ENCODE measurements around the gene RPL38. TPM values are rescaled to one million over a fixed set of nuclear protein-coding genes. Genes with fewer than 3 reads are reported as not detected.
A peak's percentile ranks its signal among the peaks of the same experiment; 100 is the strongest.

The RPL38 gene
- 1,000 to 10,000 TPM; 1,542 to 1,684 TPM for total RNA-seq
- 538 to 619 reads per million in 2 donors for total RNA-seq

GRCh38 chr17:74203439-74204240, at the start of gene RPL38:
TSS of gene RPL38 (plus strand) at chr17:74203678. CDS start at chr17:74203956, 278 bp downstream.
- Mint-ChIP-seq H3K27me3 (peaks cover 27% of the 10 kb centered on the region), H3K4me3 (peak within 1 kb of the TSS; percentile 99), H3K4me1 (peaks cover 31% of the 10 kb centered on the region), H3K36me3 (ENCODE audit: low read depth) (peaks cover 3% of the 10 kb centered on the region), H3K27ac (peak within 1 kb of the TSS; percentile 96)
- ATAC-seq = peak; percentile 86
- peak; percentile 85 to 94 (median 88) for DNase-seq
- no peaks in the 10 kb centered on the region for H3K9me3 ChIP-seq (ENCODE audit: control insufficient read depth, low read length, poor library complexity, severe bottlenecking)

DNA sequence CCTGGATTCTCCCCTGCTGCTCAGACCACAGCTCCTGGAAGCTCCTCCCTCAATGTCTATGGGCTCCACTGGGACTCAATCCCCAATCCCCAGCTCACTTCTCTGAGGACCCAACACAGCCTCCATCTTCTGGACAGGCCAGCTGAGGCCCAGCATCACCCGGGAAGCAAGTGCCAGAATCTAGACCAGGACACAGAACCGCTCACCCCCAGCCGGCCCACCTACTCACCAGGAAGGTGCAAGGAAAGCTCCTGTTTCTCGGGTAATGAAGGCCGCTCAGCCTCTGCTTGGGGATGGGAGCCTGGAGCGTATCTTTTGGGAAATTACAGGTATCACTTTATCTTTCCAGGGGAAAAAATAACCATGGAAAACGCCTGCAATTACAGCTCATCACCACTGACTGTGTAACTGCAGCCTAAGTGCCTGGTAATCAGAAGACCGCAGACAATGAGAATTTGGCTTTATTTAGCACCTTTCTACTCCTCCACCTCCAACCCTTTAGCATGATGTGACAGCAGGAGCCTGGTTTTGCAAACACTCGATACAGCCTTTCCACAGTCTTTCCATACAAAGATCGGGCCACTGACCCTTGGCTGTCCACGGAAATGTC, 49.6 kb upstream of the RPL38 start:
- H3K27ac Mint-ChIP-seq = no peak overlapping the region
- H3K9me3 ChIP-seq (ENCODE audit: control insufficient read depth, low read length, poor library complexity, severe bottlenecking) = no peaks in the 10 kb centered on the region
- no peak overlapping the region for H3K4me3 Mint-ChIP-seq
- H3K36me3 Mint-ChIP-seq (ENCODE audit: low read depth) = peaks cover 4% of the 10 kb centered on the region
- H3K27me3 Mint-ChIP-seq = peaks cover 54% of the 10 kb centered on the region
- no peak for ATAC-seq
- DNase-seq = no peak
- peaks cover 2% of the 10 kb centered on the region for H3K4me1 Mint-ChIP-seq

- Mint-ChIP-seq H3K4me1 (peaks cover 2% of the 10 kb centered on the region), H3K27me3 (peaks cover 53% of the 10 kb centered on the region), H3K27ac (no peak overlapping the region), H3K36me3 (ENCODE audit: low read depth) (peaks cover 3% of the 10 kb centered on the region), H3K4me3 (no peak overlapping the region)
- ATAC-seq (no peak), DNase-seq (no peak)
- no peaks in the 10 kb centered on the region for H3K9me3 ChIP-seq (ENCODE audit: control insufficient read depth, low read length, poor library complexity, severe bottlenecking)
Measured at GRCh38 chr17:74156878-74157277, 46.6 kb upstream of the RPL38 start.

- peaks cover 2% of the 10 kb centered on the region for H3K4me1 Mint-ChIP-seq
- DNase-seq = no peak
- ATAC-seq = no peak
- H3K27me3 Mint-ChIP-seq = peaks cover 55% of the 10 kb centered on the region
- no peak overlapping the region for H3K27ac Mint-ChIP-seq
- peaks cover 3% of the 10 kb centered on the region for H3K36me3 Mint-ChIP-seq (ENCODE audit: low read depth)
- H3K4me3 Mint-ChIP-seq = no peak overlapping the region
- H3K9me3 ChIP-seq (ENCODE audit: control insufficient read depth, low read length, poor library complexity, severe bottlenecking) = no peaks in the 10 kb centered on the region
Measured at GRCh38 chr17:74157366-74157765, 46.1 kb upstream of the RPL38 start.

GRCh38 chr17:74158761-74159160, 44.7 kb upstream of the RPL38 start:
- Mint-ChIP-seq H3K4me3 (no peak overlapping the region), H3K36me3 (ENCODE audit: low read depth) (peaks cover 3% of the 10 kb centered on the region), H3K27me3 (peaks cover 55% of the 10 kb centered on the region), H3K27ac (no peak overlapping the region), H3K4me1 (peaks cover 2% of the 10 kb centered on the region)
- H3K9me3 ChIP-seq (ENCODE audit: control insufficient read depth, low read length, poor library complexity, severe bottlenecking) = no peaks in the 10 kb centered on the region
- DNase-seq (no peak), ATAC-seq (no peak)

DNA sequence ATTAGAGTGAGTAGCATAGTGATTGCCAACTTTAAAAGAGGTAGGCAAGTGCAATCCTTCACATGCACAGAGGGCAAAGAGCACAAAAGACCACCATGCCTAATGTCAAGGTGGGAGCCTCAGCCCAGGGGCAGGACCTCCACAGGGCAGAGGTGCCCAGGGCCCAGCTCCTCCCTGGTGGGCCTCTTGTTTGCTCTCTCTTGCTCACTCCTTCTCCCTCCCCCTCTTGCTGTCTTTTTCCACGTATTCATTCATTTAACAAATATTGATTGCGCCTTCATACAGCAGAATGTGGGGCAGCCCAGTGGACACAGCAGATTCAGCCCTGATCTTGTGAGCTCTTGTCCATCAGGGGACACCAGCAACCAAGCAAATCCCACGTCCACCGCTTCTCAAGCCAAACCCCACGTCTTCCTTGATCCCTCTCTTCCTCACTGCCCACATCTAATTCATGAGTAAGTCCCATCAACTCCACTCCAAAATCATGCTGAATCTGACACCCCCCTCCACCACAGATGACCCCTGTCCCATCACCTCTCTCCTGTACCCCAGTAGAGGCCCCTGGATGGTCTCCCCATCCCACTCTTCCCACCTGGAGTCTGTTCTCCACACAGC, 44.1 kb upstream of the RPL38 start:
- Mint-ChIP-seq H3K4me3 (no peak overlapping the region), H3K4me1 (peaks cover 2% of the 10 kb centered on the region), H3K36me3 (ENCODE audit: low read depth) (peaks cover 3% of the 10 kb centered on the region), H3K27ac (no peak overlapping the region), H3K27me3 (peaks cover 51% of the 10 kb centered on the region)
- no peak for DNase-seq
- H3K9me3 ChIP-seq (ENCODE audit: control insufficient read depth, low read length, poor library complexity, severe bottlenecking) = no peaks in the 10 kb centered on the region
- no peak for ATAC-seq

DNA sequence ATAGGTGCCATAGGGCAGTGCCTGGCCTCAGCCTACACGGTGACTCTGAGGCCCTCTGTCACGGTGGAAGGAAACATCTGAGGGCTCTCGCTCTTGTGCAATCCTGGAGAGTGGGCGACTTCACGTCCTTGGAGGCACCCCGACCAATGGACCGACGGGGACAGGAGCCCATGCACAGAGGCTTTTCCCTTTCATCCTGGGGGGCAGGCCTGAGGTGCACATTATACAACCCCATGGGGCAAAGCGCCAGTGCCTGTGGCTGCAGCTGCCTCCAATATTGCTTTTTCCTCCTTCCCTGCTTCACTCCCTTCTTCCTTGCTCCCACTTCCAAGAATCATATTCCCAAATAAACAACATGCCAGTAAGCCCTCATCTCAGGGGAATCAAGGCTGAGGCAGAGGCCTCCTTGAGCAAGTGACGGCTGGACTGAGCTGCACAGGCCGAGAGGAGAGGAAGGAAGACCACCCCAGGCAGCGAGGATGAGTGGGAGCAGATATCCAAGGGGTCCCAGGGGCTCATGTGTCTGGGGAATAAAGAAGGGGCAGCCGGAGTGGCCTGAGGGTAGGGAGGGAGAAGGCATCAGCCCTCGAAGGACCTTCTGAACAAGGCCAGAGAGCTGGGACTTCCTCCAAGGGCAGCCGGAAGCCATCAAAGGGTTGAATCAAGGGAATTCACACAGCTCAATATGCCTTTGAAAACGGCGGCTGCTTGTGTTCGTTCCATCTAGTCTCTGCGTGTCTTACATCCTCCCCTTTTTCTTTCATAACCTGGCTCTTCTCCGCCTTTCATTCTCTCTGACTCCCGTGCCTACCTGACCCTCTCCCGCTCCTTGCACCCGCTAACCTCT, 42.6 kb upstream of the RPL38 start:
- no peak for ATAC-seq
- no peaks in the 10 kb centered on the region for H3K4me1 Mint-ChIP-seq
- no peak for DNase-seq

DNA sequence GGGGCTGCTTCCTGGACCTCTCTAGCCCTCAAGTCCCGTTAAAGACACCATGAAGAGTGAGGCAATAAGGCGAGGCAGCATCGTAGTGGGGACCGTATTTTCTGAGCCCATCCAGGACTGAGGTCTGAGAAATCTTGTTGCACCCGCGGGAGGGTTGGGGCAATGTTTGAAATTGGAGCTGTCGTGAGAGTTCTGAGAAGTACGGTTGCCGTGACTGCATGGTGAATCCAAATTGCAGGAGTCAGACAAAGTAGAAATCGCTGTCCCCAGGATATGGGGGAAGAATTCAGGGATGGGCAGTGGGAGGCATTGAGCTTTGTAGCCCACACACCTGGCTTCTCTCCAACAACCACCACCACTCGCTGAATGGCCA, 42.0 kb upstream of the RPL38 start:
- no peak overlapping the region for H3K4me3 Mint-ChIP-seq
- DNase-seq (no peak), ATAC-seq (no peak)
- H3K36me3 Mint-ChIP-seq (ENCODE audit: low read depth) = no peaks in the 10 kb centered on the region
- peaks cover 36% of the 10 kb centered on the region for H3K27me3 Mint-ChIP-seq
- H3K4me1 Mint-ChIP-seq = no peaks in the 10 kb centered on the region
- H3K9me3 ChIP-seq (ENCODE audit: control insufficient read depth, low read length, poor library complexity, severe bottlenecking) = peaks cover 3% of the 10 kb centered on the region
- H3K27ac Mint-ChIP-seq = no peak overlapping the region

More for the DNA sequence above, 42.6 kb upstream of the RPL38 start:
- Mint-ChIP-seq H3K4me3 (no peak overlapping the region), H3K27ac (no peak overlapping the region), H3K27me3 (peaks cover 38% of the 10 kb centered on the region), H3K36me3 (ENCODE audit: low read depth) (no peaks in the 10 kb centered on the region)
- H3K9me3 ChIP-seq (ENCODE audit: control insufficient read depth, low read length, poor library complexity, severe bottlenecking) = peaks cover 1% of the 10 kb centered on the region

GRCh38 chr17:74163271-74163821, 40.1 kb upstream of the RPL38 start:
- Mint-ChIP-seq H3K27me3 (peaks cover 46% of the 10 kb centered on the region), H3K4me3 (no peak overlapping the region), H3K4me1 (no peaks in the 10 kb centered on the region), H3K27ac (no peak overlapping the region), H3K36me3 (ENCODE audit: low read depth) (no peaks in the 10 kb centered on the region)
- ATAC-seq (no peak), DNase-seq (no peak)
- peaks cover 3% of the 10 kb centered on the region for H3K9me3 ChIP-seq (ENCODE audit: control insufficient read depth, low read length, poor library complexity, severe bottlenecking)

- no peaks in the 10 kb centered on the region for H3K4me1 Mint-ChIP-seq
- ATAC-seq (no peak), DNase-seq (no peak)
- peaks cover 48% of the 10 kb centered on the region for H3K27me3 Mint-ChIP-seq
- no peak overlapping the region for H3K27ac Mint-ChIP-seq
- H3K4me3 Mint-ChIP-seq = no peak overlapping the region
- H3K9me3 ChIP-seq (ENCODE audit: control insufficient read depth, low read length, poor library complexity, severe bottlenecking) = peaks cover 3% of the 10 kb centered on the region
- H3K36me3 Mint-ChIP-seq (ENCODE audit: low read depth) = no peaks in the 10 kb centered on the region
Measured at GRCh38 chr17:74163836-74164235, 39.6 kb upstream of the RPL38 start.

DNA sequence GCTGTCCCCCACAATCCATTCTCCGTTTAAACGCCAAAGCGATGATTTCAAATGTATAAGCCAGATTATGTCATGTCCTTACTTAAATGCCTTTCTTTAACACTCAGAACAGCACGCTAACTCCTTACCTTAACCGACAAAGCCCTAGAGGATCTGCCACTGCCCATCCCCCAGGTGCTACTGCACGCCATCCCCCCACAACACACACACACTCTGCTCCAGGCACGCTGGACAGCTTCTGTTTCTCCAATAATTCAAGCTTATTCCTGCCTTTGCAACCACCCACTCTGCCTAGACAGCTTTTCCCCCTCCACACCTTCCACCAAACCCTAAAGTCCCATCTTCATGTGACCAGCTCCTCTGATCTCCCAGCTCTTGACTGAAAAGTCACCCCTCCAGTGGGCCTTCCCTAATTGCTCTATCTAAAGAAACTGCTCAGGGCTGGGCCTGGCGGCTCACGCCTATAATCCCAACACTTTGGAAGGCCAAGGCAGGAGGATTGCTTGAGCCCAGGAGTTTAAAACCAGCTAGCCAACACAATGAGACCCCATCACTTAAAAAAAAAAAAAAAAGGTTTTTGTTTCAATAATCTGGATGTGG, 38.9 kb upstream of the RPL38 start:
- DNase-seq = no peak
- peaks cover 3% of the 10 kb centered on the region for H3K9me3 ChIP-seq (ENCODE audit: control insufficient read depth, low read length, poor library complexity, severe bottlenecking)
- H3K27me3 Mint-ChIP-seq = peaks cover 48% of the 10 kb centered on the region
- H3K4me1 Mint-ChIP-seq = no peaks in the 10 kb centered on the region
- H3K36me3 Mint-ChIP-seq (ENCODE audit: low read depth) = no peaks in the 10 kb centered on the region
- no peak for ATAC-seq
- no peak overlapping the region for H3K27ac Mint-ChIP-seq
- H3K4me3 Mint-ChIP-seq = no peak overlapping the region

GRCh38 chr17:74165797-74166365, 37.6 kb upstream of the RPL38 start:
- no peaks in the 10 kb centered on the region for H3K36me3 Mint-ChIP-seq (ENCODE audit: low read depth)
- H3K4me1 Mint-ChIP-seq = no peaks in the 10 kb centered on the region
- H3K4me3 Mint-ChIP-seq = no peak overlapping the region
- no peak overlapping the region for H3K27ac Mint-ChIP-seq
- DNase-seq (no peak), ATAC-seq (no peak)
- peaks cover 3% of the 10 kb centered on the region for H3K9me3 ChIP-seq (ENCODE audit: control insufficient read depth, low read length, poor library complexity, severe bottlenecking)
- H3K27me3 Mint-ChIP-seq = peaks cover 47% of the 10 kb centered on the region

All from T-helper 17 cell (primary cell).